IMR-90 (cell line): Measurements from ENCODE around the gene TUBA1B.

Source experiments
- BHLHE40 ChIP-seq: fragments of 150-350 bp; IDR thresholded peaks from 2 replicates; pipeline ENCODE4 v1.6.1; 2016; ENCODE audit warnings: mild to moderate bottlenecking, low read depth, low read length
- CEBPB ChIP-seq: IDR thresholded peaks from 2 replicates; pipeline ENCODE4 v1.6.1; 2012; ENCODE audit warnings: low read depth, low read length, improper control_type of control experiment
- CHD1 ChIP-seq: IDR thresholded peaks from 2 replicates; pipeline ENCODE4 v1.6.1; 2012; ENCODE audit warnings: low read depth, low read length, improper control_type of control experiment
- CTCF ChIP-seq: conservative IDR thresholded peaks from 2 replicates; pipeline ENCODE4 v1.5.1; 2012; ENCODE audit warnings: mild to moderate bottlenecking, low read depth, low read length, improper control_type of control experiment
- ELK1 ChIP-seq: fragments of 150-350 bp; IDR thresholded peaks from 2 replicates; pipeline ENCODE4 v1.6.1; 2016; ENCODE audit warnings: low read depth, mild to moderate bottlenecking, low read length, moderate library complexity, borderline replicate concordance
- MAFK ChIP-seq: IDR thresholded peaks from 2 replicates; pipeline ENCODE4 v1.6.1; 2012; ENCODE audit warnings: low read depth, low read length, improper control_type of control experiment
- MAZ ChIP-seq: IDR thresholded peaks from 2 replicates; pipeline ENCODE4 v1.6.1; 2012; ENCODE audit warnings: low read depth, mild to moderate bottlenecking, low read length, improper control_type of control experiment, moderate library complexity, borderline replicate concordance
- MXI1 ChIP-seq: IDR thresholded peaks from 2 replicates; pipeline ENCODE4 v1.6.1; 2012; ENCODE audit warnings: low read depth, mild to moderate bottlenecking, low read length, moderate library complexity, borderline replicate concordance
- NFE2L2 ChIP-seq: fragments of 150-350 bp; IDR thresholded peaks from 2 replicates; pipeline ENCODE4 v1.6.1; 2016; ENCODE audit warnings: low read depth, mild to moderate bottlenecking, low read length
- POLR2A ChIP-seq: IDR thresholded peaks from 2 replicates; pipeline ENCODE4 v1.6.1; 2012; ENCODE audit warnings: mild to moderate bottlenecking, low read depth, low read length
- RAD21 ChIP-seq: IDR thresholded peaks from 2 replicates; pipeline ENCODE4 v1.6.1; 2012; ENCODE audit warnings: low read length, improper control_type of control experiment
- RFX5 ChIP-seq: IDR thresholded peaks from 2 replicates; pipeline ENCODE4 v1.8.0; 2012; ENCODE audit warnings: low read depth, mild to moderate bottlenecking, low read length, moderate library complexity
- SMC3 ChIP-seq: fragments of 150-350 bp; IDR thresholded peaks from 2 replicates; pipeline ENCODE4 v1.6.1; 2016; ENCODE audit warnings: low read depth, mild to moderate bottlenecking, antibody characterized with exemption, low read length, moderate library complexity
- USF2 ChIP-seq: fragments of 150-350 bp; IDR thresholded peaks from 2 replicates; pipeline ENCODE4 v1.6.1; 2017; ENCODE audit warnings: mild to moderate bottlenecking, antibody characterized with exemption, low read length, low read depth

GRCh38 chr12:49161092-49161795 lies 30.0 kb upstream of the TUBA1B start:
- TF ChIP-seq CTCF (no peak), POLR2A (no peak), SMC3 (no peak), CHD1 (no peak), CEBPB (no peak), MXI1 (no peak), BHLHE40 (no peak), RAD21 (no peak), NFE2L2 (no peak), ELK1 (no peak), MAFK (no peak), USF2 (no peak), RFX5 (no peak), MAZ (no peak)
